ENCODE data around the gene NDUFV3.
"Not testable (repeated sequence)": the region's sequence is repeated elsewhere in the genome, so short reads cannot be mapped to it uniquely, and the experiment has no call there.

NDUFV3 gene

GRCh38 chr21:42892931-42893755 is at the start of gene NDUFV3:
TSS of gene NDUFV3 (plus strand) at chr21:42893309. CDS start at chr21:42893334, 25 bp downstream.
- DNase-seq (ENCODE audit: low read depth) = peak; percentile 99

- DNase-seq (ENCODE audit: low read depth) = no peak
These were observed 48.5 kb upstream of the NDUFV3 start for GRCh38 chr21:42844411-42845113.

- no peak for DNase-seq (ENCODE audit: low read depth)
These were observed 47.7 kb upstream of the NDUFV3 start for GRCh38 chr21:42845296-42845965.

- DNase-seq (ENCODE audit: low read depth) = no peak
These were observed 46.9 kb upstream of the NDUFV3 start for GRCh38 chr21:42846221-42846620.

- DNase-seq (ENCODE audit: low read depth) = no peak
These were observed 45.9 kb upstream of the NDUFV3 start for GRCh38 chr21:42847051-42847707.

- no peak for DNase-seq (ENCODE audit: low read depth)
These were observed 45.4 kb upstream of the NDUFV3 start for GRCh38 chr21:42847726-42848125.

- not testable (repeated sequence) for DNase-seq (ENCODE audit: low read depth)
These were observed 44.8 kb upstream of the NDUFV3 start for GRCh38 chr21:42848144-42848931.

- no peak for DNase-seq (ENCODE audit: low read depth)
These were observed 44.0 kb upstream of the NDUFV3 start for GRCh38 chr21:42848932-42849758.

GRCh38 chr21:42849759-42850412 is 43.2 kb upstream of the NDUFV3 start:
- no peak for DNase-seq (ENCODE audit: low read depth)

GRCh38 chr21:42850463-42850862 is 42.6 kb upstream of the NDUFV3 start:
- DNase-seq (ENCODE audit: low read depth) = no peak

- peak; percentile 74 for DNase-seq (ENCODE audit: low read depth)
These were observed 42.2 kb upstream of the NDUFV3 start for GRCh38 chr21:42850866-42851391.

- DNase-seq (ENCODE audit: low read depth) = no peak
These were observed 41.1 kb upstream of the NDUFV3 start for GRCh38 chr21:42851812-42852665.

- no peak for DNase-seq (ENCODE audit: low read depth)
These were observed 40.1 kb upstream of the NDUFV3 start for GRCh38 chr21:42852925-42853570.

GRCh38 chr21:42853621-42854020 is 39.5 kb upstream of the NDUFV3 start:
- no peak for DNase-seq (ENCODE audit: low read depth)

- no peak for DNase-seq (ENCODE audit: low read depth)
These were observed 38.7 kb upstream of the NDUFV3 start for GRCh38 chr21:42854246-42855010.

- DNase-seq (ENCODE audit: low read depth) = no peak
These were observed 37.8 kb upstream of the NDUFV3 start for GRCh38 chr21:42855171-42855936.

- no peak for DNase-seq (ENCODE audit: low read depth)
These were observed 37.2 kb upstream of the NDUFV3 start for GRCh38 chr21:42855937-42856335.
